Smooth muscle cell (in vitro differentiated cells): ENCODE results near the gene SLC8A1. TPM values are rescaled to one million over a fixed set of nuclear protein-coding genes. Genes with fewer than 3 reads are reported as not detected.

Experiments
- DNase-seq: peaks from one replicate; lab custom pipeline; 2025; ENCODE audit not compliant: unreplicated experiment; lab: John Stamatoyannopoulos, UW
- H2AFZ ChIP-seq: fragments of 200-600 bp; sonication (generic); 2 replicates; pipeline ENCODE4 v1.6.0; 2016; ENCODE audit warnings: antibody characterized with exemption, low read depth, mild to moderate bottlenecking
- H3F3A ChIP-seq: fragments of 200-600 bp; sonication (generic); 2 replicates; pipeline ENCODE4 v1.6.0; 2017; ENCODE audit warnings: antibody characterized with exemption, low read depth
- H3K27ac ChIP-seq: fragments of 200-600 bp; sonication (generic); 2 replicates; pipeline ENCODE4 v1.5.1; 2016; ENCODE audit warnings: low read depth, mild to moderate bottlenecking
- H3K27me3 ChIP-seq: fragments of 200-600 bp; sonication (generic); 2 replicates; pipeline ENCODE4 v1.6.1; 2016; ENCODE audit warnings: low read depth, mild to moderate bottlenecking
- H3K36me3 ChIP-seq: fragments of 200-600 bp; sonication (generic); 2 replicates; pipeline ENCODE4 v1.5.1; 2016; ENCODE audit warnings: low read depth
- H3K4me1 ChIP-seq: fragments of 200-600 bp; sonication (generic); 2 replicates; pipeline ENCODE4 v1.5.1; 2016; ENCODE audit warnings: low read depth
- H3K4me2 ChIP-seq: fragments of 200-600 bp; sonication (generic); 2 replicates; pipeline ENCODE4 v1.6.0; 2016; ENCODE audit warnings: mild to moderate bottlenecking
- H3K4me3 ChIP-seq: fragments of 200-600 bp; sonication (generic); 2 replicates; pipeline ENCODE4 v1.5.1; 2016; ENCODE audit warnings: mild to moderate bottlenecking
- H3K79me2 ChIP-seq: fragments of 200-600 bp; sonication (generic); 2 replicates; pipeline ENCODE4 v1.6.0; 2016; ENCODE audit warnings: low read depth, mild to moderate bottlenecking
- H3K9ac ChIP-seq: fragments of 200-600 bp; sonication (generic); 2 replicates; pipeline ENCODE4 v1.6.0; 2016; ENCODE audit warnings: low read depth
- H3K9me3 ChIP-seq: fragments of 200-600 bp; sonication (generic); replicated peaks from 2 replicates; pipeline ENCODE4 v1.5.1; 2016; ENCODE audit warnings: low read depth
- H4K20me1 ChIP-seq: fragments of 200-600 bp; sonication (generic); 2 replicates; pipeline ENCODE4 v1.6.0; 2016; ENCODE audit warnings: low read depth
- CTCF ChIP-seq: fragments of 200-600 bp; sonication (generic); IDR thresholded peaks from 2 replicates; pipeline ENCODE4 v1.5.1; 2017; ENCODE audit warnings: borderline replicate concordance, mild to moderate bottlenecking, antibody characterized with exemption; ENCODE audit not compliant: insufficient read depth, poor library complexity, severe bottlenecking
- WGBS: methylation state at CpG from one replicate; pipeline ENCODE4 v1.1.7; 2016; ENCODE audit warnings: low lambda C conversion rate; 5-methylcytosine and 5-hydroxymethylcytosine counted together
- polyA plus RNA-seq: library from polyadenylated mRNA; unstranded; fragments of >200 nt; fragmentation: Nextera tagmentation; extraction: Ambion mirVana; gene quantifications from 2 replicates; pipeline ENCODE4 v1.2.1, GENCODE V29; 2016
- total RNA-seq: library from RNA; depleted of rRNA; stranded (reverse); fragments of >200 nt; gene quantifications from 2 replicates; pipeline ENCODE4 v1.2.3, GENCODE V29; 2014

SLC8A1 gene
- total and polyA plus RNA-seq, 2 experiments from 2014 or later, result 1.1 to 5.3 TPM

- Histone ChIP-seq H3K79me2 (no peaks in the 10 kb centered on the region), H3K4me3 (no peak overlapping the region), H4K20me1 (no peaks in the 10 kb centered on the region), H3K9ac (no peak overlapping the region), H3K27ac (peak overlapping the region; percentile 39), H3K27me3 (no peaks in the 10 kb centered on the region), H3F3A (no peaks in the 10 kb centered on the region), H3K36me3 (no peaks in the 10 kb centered on the region), H3K9me3 (no peaks in the 10 kb centered on the region), H3K4me1 (no peaks in the 10 kb centered on the region), H3K4me2 (peak overlapping the region; percentile 50), H2AFZ (no peak overlapping the region)
- 59% methylated on average over 7 of the region's 7 CpGs for WGBS
- no peak for TF ChIP-seq CTCF
- DNase-seq, result no peak
Measured at GRCh38 chr2:40352703-40353099, 99.2 kb downstream of the SLC8A1 start.

- peak overlapping the region; percentile 50 for H3K4me2 ChIP-seq
- no peak overlapping the region for H3K9ac ChIP-seq
- H3K27me3 ChIP-seq, result no peaks in the 10 kb centered on the region
- H3K4me1 ChIP-seq, result no peaks in the 10 kb centered on the region
- peak overlapping the region; percentile 39 for H3K27ac ChIP-seq
- H3K4me3 ChIP-seq, result no peak overlapping the region
- no peaks in the 10 kb centered on the region for H3K9me3 ChIP-seq
- DNase-seq, result no peak
- no peak for TF ChIP-seq CTCF
- no peaks in the 10 kb centered on the region for H3K36me3 ChIP-seq
- no peaks in the 10 kb centered on the region for H3K79me2 ChIP-seq
- WGBS, result 67% methylated on average over 4 of the region's 4 CpGs
- no peak overlapping the region for H2AFZ ChIP-seq
- no peaks in the 10 kb centered on the region for H3F3A ChIP-seq
- H4K20me1 ChIP-seq, result no peaks in the 10 kb centered on the region
Measured at GRCh38 chr2:40352041-40352702, 99.7 kb downstream of the SLC8A1 start.

GRCh38 chr2:40348665-40349064, 103.2 kb downstream of the SLC8A1 start:
- DNase-seq, result no peak

More at GRCh38 chr2:40348665-40349064, 103.2 kb downstream of the SLC8A1 start:
- no peak for TF ChIP-seq CTCF
- H3F3A ChIP-seq, result no peaks in the 10 kb centered on the region
- no peaks in the 10 kb centered on the region for H3K9me3 ChIP-seq
- H3K79me2 ChIP-seq, result no peaks in the 10 kb centered on the region
- no peak overlapping the region for H2AFZ ChIP-seq
- no peaks in the 10 kb centered on the region for H3K36me3 ChIP-seq
- no peaks in the 10 kb centered on the region for H3K4me1 ChIP-seq
- H3K27ac ChIP-seq, result peak overlapping the region; percentile 42
- no peak overlapping the region for H3K9ac ChIP-seq
- no peak overlapping the region for H3K4me2 ChIP-seq
- no peak overlapping the region for H3K4me3 ChIP-seq
- 60% methylated on average over 5 of the region's 5 CpGs for WGBS
- H4K20me1 ChIP-seq, result no peaks in the 10 kb centered on the region
- H3K27me3 ChIP-seq, result no peaks in the 10 kb centered on the region
